ENCODE data around the gene WWOX.

The WWOX gene

DNA sequence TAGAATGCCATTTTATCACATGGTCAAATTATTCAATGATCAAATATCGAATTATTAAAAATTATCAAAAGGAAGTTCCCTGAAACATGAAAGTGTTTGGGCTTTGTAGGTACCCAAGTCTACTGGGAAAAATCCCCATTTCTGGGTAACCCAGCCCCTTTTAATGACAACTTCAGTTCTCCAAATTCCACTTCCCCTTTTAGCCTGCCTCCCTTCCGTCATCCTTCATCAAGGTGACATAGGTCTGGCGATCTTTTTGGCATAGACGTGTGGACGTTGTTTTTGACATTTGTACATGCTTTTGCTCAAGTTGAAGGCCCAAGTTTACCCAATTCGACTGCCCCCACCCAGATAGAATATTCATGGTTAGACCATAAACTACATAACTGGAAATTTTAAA lies 840.1 kb downstream of the WWOX start:
- no peak for TF ChIP-seq CTCF (IDR thresholded peaks at IDR 0.05; ENCODE audit: insufficient read depth, low read length, missing control alignments)
- DNase-seq (ENCODE audit: low read depth, low spot score), result no peak
- H3K4me3 ChIP-seq (ENCODE audit: low read depth, low read length), result no peak overlapping the region
- POLR2A ChIA-PET, result no interaction called here
- CTCF ChIA-PET, result no interaction called here

DNA sequence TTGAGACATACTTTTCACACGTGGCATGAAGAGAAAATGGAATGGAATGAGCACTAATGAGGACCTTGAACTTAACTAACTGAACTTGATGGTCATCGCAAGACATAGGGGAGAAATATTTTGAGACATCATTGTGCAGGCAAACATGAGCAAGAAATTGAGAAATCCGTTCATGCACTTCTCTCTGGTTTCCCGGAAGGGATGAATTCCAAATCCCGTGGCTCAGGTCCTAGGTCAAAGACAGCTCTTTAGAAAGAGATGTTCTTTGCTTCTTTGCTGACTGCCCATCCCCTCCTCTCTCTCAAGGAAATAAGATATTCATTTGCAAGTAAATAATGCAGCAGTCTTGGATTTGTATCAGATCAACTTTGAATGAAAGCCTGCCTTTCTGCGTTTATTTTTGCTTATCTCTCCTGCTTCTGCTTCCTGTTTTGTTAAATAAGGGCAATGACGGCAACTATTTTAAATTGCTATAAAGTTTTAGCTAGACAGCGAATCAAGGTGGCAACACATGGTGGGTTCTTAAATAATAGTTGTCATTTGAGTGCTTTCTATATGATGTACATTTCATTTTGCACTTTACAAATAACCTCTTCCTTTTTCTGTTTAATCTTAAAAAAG lies 843.3 kb downstream of the WWOX start:
- no peak for TF ChIP-seq CTCF (IDR thresholded peaks at IDR 0.05; ENCODE audit: insufficient read depth, low read length, missing control alignments)
- DNase-seq (ENCODE audit: low read depth, low spot score), result no peak
- ChIA-PET CTCF (no interaction called here), POLR2A (no interaction called here)
- H3K4me3 ChIP-seq (ENCODE audit: low read depth, low read length), result no peak overlapping the region

GRCh38 chr16:78945336-78945735 lies 845.9 kb downstream of the WWOX start:
- ChIA-PET POLR2A (no interaction called here), CTCF (no interaction called here)
- H3K4me3 ChIP-seq (ENCODE audit: low read depth, low read length), result no peak overlapping the region
- TF ChIP-seq CTCF (IDR thresholded peaks at IDR 0.05; ENCODE audit: insufficient read depth, low read length, missing control alignments), result no peak
- no peak for DNase-seq (ENCODE audit: low read depth, low spot score)

DNA sequence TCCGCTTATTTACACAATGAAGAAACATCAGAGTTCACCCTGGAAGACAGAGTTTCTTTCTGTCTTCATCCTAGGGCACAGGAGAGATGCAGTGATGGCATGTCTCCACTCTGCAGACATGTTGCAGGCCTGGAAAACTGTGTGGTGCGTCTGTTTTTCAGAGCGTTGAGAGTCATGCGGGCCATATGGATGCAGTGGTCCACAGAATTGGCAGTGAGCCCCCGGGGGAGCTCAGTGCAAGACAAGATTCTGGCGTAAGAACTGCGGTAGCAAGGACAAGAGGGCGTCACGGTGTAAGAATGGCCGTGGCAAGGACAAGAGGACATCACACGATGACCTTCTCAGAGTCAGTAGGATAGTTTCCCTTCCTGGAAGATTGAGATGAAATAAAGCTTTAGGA lies 847.1 kb downstream of the WWOX start:
- CTCF ChIA-PET, result no interaction called here
- POLR2A ChIA-PET, result no interaction called here
- TF ChIP-seq CTCF (IDR thresholded peaks at IDR 0.05; ENCODE audit: insufficient read depth, low read length, missing control alignments), result no peak
- no peak for DNase-seq (ENCODE audit: low read depth, low spot score)
- H3K4me3 ChIP-seq (ENCODE audit: low read depth, low read length), result no peak overlapping the region

GRCh38 chr16:78950768-78951167 lies 851.3 kb downstream of the WWOX start:
- POLR2A ChIA-PET, result no interaction called here
- no peak overlapping the region for H3K4me3 ChIP-seq (ENCODE audit: low read depth, low read length)
- no peak for DNase-seq (ENCODE audit: low read depth, low spot score)
- CTCF ChIA-PET, result no interaction called here
- no peak for TF ChIP-seq CTCF (IDR thresholded peaks at IDR 0.05; ENCODE audit: insufficient read depth, low read length, missing control alignments)

GRCh38 chr16:78952630-78953029 lies 853.2 kb downstream of the WWOX start:
- no peak for TF ChIP-seq CTCF (IDR thresholded peaks at IDR 0.05; ENCODE audit: insufficient read depth, low read length, missing control alignments)
- no peak for DNase-seq (ENCODE audit: low read depth, low spot score)
- ChIA-PET CTCF (no interaction called here), POLR2A (no interaction called here)
- H3K4me3 ChIP-seq (ENCODE audit: low read depth, low read length), result no peak overlapping the region

Data from AG04449 (cell line).